Loucy (cell line): ENCODE measurements around the gene SH3PXD2B.

ENCODE experiments used
- CTCF ChIP-seq: fragments of 200-600 bp; sonication (generic); conservative IDR thresholded peaks from 2 replicates; pipeline ENCODE4 v1.5.1; 2014; ENCODE audit warnings: mild to moderate bottlenecking, antibody characterized with exemption, low read length
- EZH2phosphoT487 ChIP-seq: fragments of 200-600 bp; IDR thresholded peaks from 2 replicates; pipeline ENCODE4 v1.6.1; 2018; ENCODE audit warnings: antibody characterized with exemption, mild to moderate bottlenecking, moderate library complexity, borderline replicate concordance

GRCh38 chr5:172448999-172449398, 5.3 kb downstream of the SH3PXD2B start:
- TF ChIP-seq CTCF (no peak), EZH2phosphoT487 (no peak)
